OCI-LY7 (cell line): Measurements from ENCODE around the gene CFAP58.

Source experiments
- EZH2phosphoT487 ChIP-seq: fragments of 200-600 bp; sonication (generic); IDR thresholded peaks from 2 replicates; pipeline ENCODE4 v1.6.1; 2018; ENCODE audit warnings: low read depth, borderline replicate concordance, mild to moderate bottlenecking, mixed run types, antibody characterized with exemption, low read length, moderate library complexity, mixed read lengths
- TF ChIP-seq, protein P1 (sequence below): fragments of 200-600 bp; sonication (generic); conservative IDR thresholded peaks from 2 replicates; pipeline ENCODE4 v1.5.1; 2014; ENCODE audit warnings: mild to moderate bottlenecking, antibody characterized with exemption, low read length, moderate library complexity, mixed read lengths

DNA sequence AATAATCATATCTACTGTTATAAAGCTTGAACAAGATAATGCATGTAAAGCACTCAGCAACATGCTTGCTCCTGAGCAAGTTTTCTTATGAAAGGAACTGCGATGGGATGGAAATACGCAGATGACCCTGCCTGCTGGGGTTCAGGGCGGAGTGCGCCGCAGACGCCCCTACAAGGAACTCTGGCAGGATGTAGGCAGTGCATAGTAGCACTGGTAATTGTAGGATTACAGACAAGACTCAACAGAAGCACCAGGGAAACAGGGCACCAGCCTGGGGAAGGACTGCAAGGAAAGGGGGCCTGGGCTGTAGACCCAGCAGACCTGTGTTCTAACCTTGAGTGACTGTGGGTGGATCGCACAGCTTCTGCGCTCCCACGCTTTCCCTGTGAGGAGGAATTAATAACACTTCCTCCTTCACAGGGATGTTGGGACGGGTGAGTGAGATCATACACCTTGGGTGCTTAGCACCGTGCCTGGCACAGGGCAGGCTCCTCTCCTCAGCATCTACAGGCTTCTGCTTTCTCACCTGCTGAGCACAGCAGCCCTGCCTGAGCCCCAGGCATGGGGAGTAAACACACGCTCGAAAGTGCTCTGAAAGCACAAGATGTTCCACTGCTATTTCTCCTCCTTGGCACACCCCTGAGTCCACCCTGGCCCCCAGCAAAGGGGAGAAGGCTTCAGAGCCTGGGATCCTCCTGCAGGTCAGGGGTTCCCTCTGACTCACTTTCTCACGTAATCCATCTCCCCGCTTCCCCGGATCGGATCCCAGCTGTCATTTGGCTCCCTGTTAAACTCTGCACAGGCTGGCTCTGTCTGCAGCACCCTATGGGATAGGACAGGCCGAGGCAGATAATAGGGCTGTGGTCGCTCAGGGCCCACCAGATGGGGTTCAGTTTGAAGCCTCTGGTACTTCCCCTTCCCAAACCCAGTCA, 34.6 kb upstream of the CFAP58 start:
- TF ChIP-seq, protein P1, sequence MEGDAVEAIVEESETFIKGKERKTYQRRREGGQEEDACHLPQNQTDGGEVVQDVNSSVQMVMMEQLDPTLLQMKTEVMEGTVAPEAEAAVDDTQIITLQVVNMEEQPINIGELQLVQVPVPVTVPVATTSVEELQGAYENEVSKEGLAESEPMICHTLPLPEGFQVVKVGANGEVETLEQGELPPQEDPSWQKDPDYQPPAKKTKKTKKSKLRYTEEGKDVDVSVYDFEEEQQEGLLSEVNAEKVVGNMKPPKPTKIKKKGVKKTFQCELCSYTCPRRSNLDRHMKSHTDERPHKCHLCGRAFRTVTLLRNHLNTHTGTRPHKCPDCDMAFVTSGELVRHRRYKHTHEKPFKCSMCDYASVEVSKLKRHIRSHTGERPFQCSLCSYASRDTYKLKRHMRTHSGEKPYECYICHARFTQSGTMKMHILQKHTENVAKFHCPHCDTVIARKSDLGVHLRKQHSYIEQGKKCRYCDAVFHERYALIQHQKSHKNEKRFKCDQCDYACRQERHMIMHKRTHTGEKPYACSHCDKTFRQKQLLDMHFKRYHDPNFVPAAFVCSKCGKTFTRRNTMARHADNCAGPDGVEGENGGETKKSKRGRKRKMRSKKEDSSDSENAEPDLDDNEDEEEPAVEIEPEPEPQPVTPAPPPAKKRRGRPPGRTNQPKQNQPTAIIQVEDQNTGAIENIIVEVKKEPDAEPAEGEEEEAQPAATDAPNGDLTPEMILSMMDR, result no peak
- TF ChIP-seq EZH2phosphoT487, result no peak
